Endothelial cell (in vitro differentiated cells): ENCODE results near the gene DPP8. TPM values are rescaled to one million over a fixed set of nuclear protein-coding genes. Genes with fewer than 3 reads are reported as not detected.

Source experiments
- DNase-seq: peaks from one replicate; pipeline ENCODE4 v3.0.0; 2021; ENCODE audit warnings: low spot score
- H3K27ac Mint-ChIP-seq: one replicate; pipeline ENCODE4 v1.8.0; 2021; ENCODE audit warnings: mixed read lengths, inconsistent platforms; ENCODE audit not compliant: unreplicated experiment
- H3K27me3 Mint-ChIP-seq: one replicate; pipeline ENCODE4 v1.8.0; 2021; ENCODE audit warnings: mild to moderate bottlenecking, moderate library complexity, mixed read lengths, inconsistent platforms; ENCODE audit not compliant: unreplicated experiment
- H3K36me3 Mint-ChIP-seq: one replicate; pipeline ENCODE4 v1.8.0; 2021; ENCODE audit warnings: mild to moderate bottlenecking, low read depth, mixed read lengths, inconsistent platforms; ENCODE audit not compliant: unreplicated experiment
- H3K4me1 Mint-ChIP-seq: one replicate; pipeline ENCODE4 v1.8.0; 2021; ENCODE audit warnings: mild to moderate bottlenecking, mixed read lengths, inconsistent platforms; ENCODE audit not compliant: unreplicated experiment
- H3K4me3 Mint-ChIP-seq: one replicate; pipeline ENCODE4 v1.8.0; 2021; ENCODE audit warnings: mild to moderate bottlenecking, mixed read lengths, inconsistent platforms; ENCODE audit not compliant: unreplicated experiment
- H3K9me3 Mint-ChIP-seq: one replicate; pipeline ENCODE4 v1.8.0; 2021; ENCODE audit warnings: mixed read lengths, inconsistent platforms; ENCODE audit not compliant: unreplicated experiment
- CTCF ChIP-seq: fragments of 200-600 bp; sonication (generic); IDR thresholded peaks from one replicate; pipeline ENCODE4 v1.5.0; 2021; ENCODE audit warnings: antibody characterized with exemption; ENCODE audit not compliant: unreplicated experiment
- total RNA-seq: library from RNA; stranded (reverse); fragmentation: NEBNext Ultra II Directional; extraction: Animal tissue kit (Norgen Biotek cat#: 25700); gene quantifications from one replicate; pipeline ENCODE4 v1.2.1, GENCODE V29; 2021; ENCODE audit not compliant: unreplicated experiment

The DPP8 gene
- total RNA-seq, 1 donor from 2014 or later, result 36.6 TPM

DNA sequence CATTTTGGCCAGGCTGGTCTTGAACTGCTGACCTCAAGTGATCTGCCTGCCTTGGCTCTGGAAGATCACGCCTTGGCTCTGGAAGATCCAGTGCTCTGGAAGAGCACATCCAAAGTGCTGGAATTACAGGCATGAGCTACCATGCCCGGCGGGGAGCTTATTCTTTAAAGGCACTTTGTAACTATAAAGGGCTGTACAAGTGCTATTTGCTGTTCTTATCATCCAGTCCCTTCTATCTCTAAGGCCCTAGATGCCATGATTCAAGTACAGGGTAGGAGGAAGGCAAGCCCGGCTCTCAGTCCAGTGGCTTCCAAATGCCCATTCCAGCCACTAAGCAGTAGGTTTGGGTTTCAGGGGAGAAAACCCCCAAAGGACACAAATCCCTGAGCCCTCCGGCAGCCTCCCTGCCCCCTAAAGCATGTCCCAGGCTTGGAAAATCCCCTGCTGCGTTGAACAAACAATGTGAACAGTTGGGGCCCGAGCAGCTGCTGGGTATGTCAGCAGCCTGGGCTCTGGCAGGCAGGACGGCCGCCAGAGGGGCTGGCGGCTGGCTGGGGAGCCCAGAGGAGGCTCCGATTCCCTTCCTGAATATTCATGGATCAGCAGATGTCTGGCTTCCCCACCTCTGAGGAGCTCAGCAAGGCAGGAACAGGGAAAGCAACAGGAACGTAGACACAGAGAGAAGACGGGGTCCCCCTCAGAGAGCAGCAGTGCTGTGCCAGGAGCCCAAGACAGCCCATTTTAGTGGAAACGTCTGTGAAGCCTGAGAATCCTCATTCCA lies 102.5 kb downstream of the DPP8 start:
- H3K9me3 Mint-ChIP-seq, result no peaks in the 10 kb centered on the region
- H3K36me3 Mint-ChIP-seq, result no peaks in the 10 kb centered on the region
- no peak for TF ChIP-seq CTCF
- peaks cover 11% of the 10 kb centered on the region for H3K27me3 Mint-ChIP-seq
- peaks cover 26% of the 10 kb centered on the region for H3K4me1 Mint-ChIP-seq
- no peak overlapping the region for H3K4me3 Mint-ChIP-seq
- DNase-seq, result peak; percentile 55
- H3K27ac Mint-ChIP-seq, result no peak overlapping the region

DNA sequence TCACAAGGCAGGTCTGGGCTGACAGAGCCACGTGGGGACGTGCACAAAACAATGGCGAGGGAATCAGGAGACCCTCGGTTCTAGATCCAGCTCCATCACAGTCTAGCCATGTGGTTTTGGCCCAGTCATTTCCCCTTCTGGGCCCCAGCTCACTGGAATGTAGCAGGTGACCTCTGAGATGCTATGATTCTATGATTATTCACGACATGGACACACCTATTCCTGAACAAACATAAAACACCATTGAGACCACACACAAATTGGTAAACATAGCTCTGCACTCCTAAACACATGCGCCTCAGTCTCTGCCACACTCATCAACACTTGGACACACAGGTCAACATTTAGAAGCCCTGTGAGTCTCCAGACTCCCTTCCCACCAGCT lies 103.7 kb downstream of the DPP8 start:
- no peak overlapping the region for H3K4me3 Mint-ChIP-seq
- H3K36me3 Mint-ChIP-seq, result no peaks in the 10 kb centered on the region
- no peaks in the 10 kb centered on the region for H3K9me3 Mint-ChIP-seq
- peaks cover 32% of the 10 kb centered on the region for H3K4me1 Mint-ChIP-seq
- H3K27ac Mint-ChIP-seq, result no peak overlapping the region
- DNase-seq, result no peak
- TF ChIP-seq CTCF, result no peak
- H3K27me3 Mint-ChIP-seq, result peaks cover 9% of the 10 kb centered on the region

DNA sequence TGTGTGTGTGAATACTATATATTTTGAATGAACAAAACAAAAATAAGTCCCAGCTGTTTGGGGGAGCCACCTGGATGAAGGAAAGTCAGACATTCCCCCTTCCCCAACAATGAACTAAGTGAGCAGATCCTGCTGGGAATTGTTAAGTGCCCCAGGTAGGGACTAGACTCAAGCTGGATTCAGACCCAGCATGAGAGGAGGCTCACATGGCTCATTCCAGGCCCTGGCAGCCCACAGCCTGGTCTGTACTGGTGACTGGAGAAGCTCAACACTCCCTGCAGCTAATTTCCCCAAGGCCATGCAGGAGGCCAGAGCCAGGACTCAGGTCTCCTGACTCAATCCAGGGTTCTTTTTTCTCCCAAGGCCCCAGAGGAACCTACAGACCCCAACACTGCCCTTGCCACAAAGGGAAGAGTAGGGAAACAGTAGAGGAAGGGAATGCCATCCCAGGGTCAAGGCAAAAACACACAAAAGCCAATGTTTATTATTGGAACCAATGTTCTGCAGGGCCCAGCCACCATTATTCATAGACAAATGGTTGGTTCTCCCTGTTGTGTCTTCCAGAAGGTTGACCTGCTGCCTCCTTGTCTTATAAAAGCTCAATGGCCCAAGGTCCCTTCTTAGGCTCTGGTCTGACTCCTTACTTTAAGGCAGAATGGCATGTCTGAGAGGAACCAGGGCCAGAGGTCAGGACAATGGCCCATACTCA lies 104.3 kb downstream of the DPP8 start:
- H3K4me1 Mint-ChIP-seq, result peaks cover 32% of the 10 kb centered on the region
- peaks cover 8% of the 10 kb centered on the region for H3K27me3 Mint-ChIP-seq
- no peak for TF ChIP-seq CTCF
- no peaks in the 10 kb centered on the region for H3K9me3 Mint-ChIP-seq
- no peak overlapping the region for H3K4me3 Mint-ChIP-seq
- no peaks in the 10 kb centered on the region for H3K36me3 Mint-ChIP-seq
- DNase-seq, result no peak
- no peak overlapping the region for H3K27ac Mint-ChIP-seq

DNA sequence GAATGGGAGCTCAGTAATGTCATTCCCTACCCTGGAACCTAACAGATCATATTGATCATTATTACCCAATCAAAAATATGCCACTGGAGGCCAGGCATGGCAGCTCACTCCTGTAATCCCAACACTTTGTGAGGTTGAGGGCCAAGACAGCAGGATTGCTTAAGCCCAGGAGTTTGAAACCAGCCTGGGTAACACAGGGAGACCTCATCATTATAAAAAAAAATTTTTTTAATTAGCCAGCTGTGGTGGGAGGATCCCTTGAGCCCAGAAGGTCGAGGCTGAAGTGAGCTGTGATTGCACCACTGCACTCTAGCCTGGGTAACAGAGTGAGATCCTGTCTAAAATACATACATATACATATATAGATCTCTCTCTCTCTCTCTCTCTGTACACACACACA lies 104.9 kb downstream of the DPP8 start:
- no peak for TF ChIP-seq CTCF
- no peak for DNase-seq

GRCh38 chr15:65411465-65412071 lies 105.9 kb downstream of the DPP8 start:
- Mint-ChIP-seq H3K4me3 (no peak overlapping the region), H3K27ac (peak overlapping the region; percentile 38), H3K4me1 (peaks cover 22% of the 10 kb centered on the region), H3K27me3 (peaks cover 7% of the 10 kb centered on the region), H3K9me3 (no peaks in the 10 kb centered on the region), H3K36me3 (no peaks in the 10 kb centered on the region)
- no peak for TF ChIP-seq CTCF
- DNase-seq, result no peak

More for the DNA sequence above, 104.9 kb downstream of the DPP8 start:
- Mint-ChIP-seq H3K4me1 (peaks cover 32% of the 10 kb centered on the region), H3K4me3 (no peak overlapping the region), H3K36me3 (no peaks in the 10 kb centered on the region), H3K27me3 (peaks cover 8% of the 10 kb centered on the region), H3K27ac (no peak overlapping the region), H3K9me3 (no peaks in the 10 kb centered on the region)
